AG09309 (cell line): ENCODE data around the gene THNSL1.

Experiments used
- DNase-seq: peaks from one replicate; pipeline ENCODE4 v3.0.0-alpha.2; 2010; ENCODE audit warnings: low read depth
- H3K4me3 ChIP-seq: 2 replicates; pipeline ENCODE4 v1.5.1; 2011; ENCODE audit warnings: mild to moderate bottlenecking, low read depth, low read length, moderate library complexity; ENCODE audit not compliant: control insufficient read depth
- CTCF ChIP-seq: IDR thresholded peaks from 2 replicates; pipeline ENCODE4 v1.5.1; 2011; ENCODE audit warnings: mild to moderate bottlenecking, low read depth, low read length, inconsistent platforms; ENCODE audit not compliant: insufficient read depth, control insufficient read depth; ENCODE audit errors: missing control alignments

The THNSL1 gene

GRCh38 chr10:25018703-25019102 lies 2.3 kb downstream of the THNSL1 start:
- DNase-seq = no peak
- TF ChIP-seq CTCF = no peak
- no peak overlapping the region for H3K4me3 ChIP-seq

GRCh38 chr10:25023278-25023677 lies 6.9 kb downstream of the THNSL1 start:
- no peak for DNase-seq
- TF ChIP-seq CTCF = no peak
- H3K4me3 ChIP-seq = no peak overlapping the region

GRCh38 chr10:25024528-25024927 lies 8.1 kb downstream of the THNSL1 start:
- no peak overlapping the region for H3K4me3 ChIP-seq
- no peak for TF ChIP-seq CTCF
- peak; percentile 66 for DNase-seq

GRCh38 chr10:25026463-25026862 lies 10.1 kb downstream of the THNSL1 start:
- H3K4me3 ChIP-seq = no peak overlapping the region
- TF ChIP-seq CTCF = no peak
- no peak for DNase-seq

- DNase-seq = no peak
- TF ChIP-seq CTCF = no peak
- H3K4me3 ChIP-seq = no peak overlapping the region
These were observed 12.3 kb downstream of the THNSL1 start for GRCh38 chr10:25028711-25029110.

GRCh38 chr10:25029519-25029918 lies 13.1 kb downstream of the THNSL1 start:
- H3K4me3 ChIP-seq = no peak overlapping the region
- DNase-seq = no peak
- no peak for TF ChIP-seq CTCF

GRCh38 chr10:25036381-25036780 lies 20.0 kb downstream of the THNSL1 start:
- DNase-seq = no peak
- H3K4me3 ChIP-seq = no peak overlapping the region
- no peak for TF ChIP-seq CTCF
